Breast epithelium (tissue), 3 donors: ENCODE results near the gene SULT2B1.

Experiments used
- CTCF ChIP-seq, 3 donors: fragments of 450-650 bp; IDR thresholded peaks; one replicate each; pipeline ENCODE4 v1.5.1; 2016 to 2017; ENCODE audit warnings: antibody characterized with exemption in 3 of 3, mild to moderate bottlenecking in 3 of 3, moderate library complexity in 3 of 3
- POLR2A ChIP-seq: fragments of 450-650 bp; IDR thresholded peaks from one replicate; pipeline ENCODE4 v1.6.1; 2016; ENCODE audit warnings: antibody characterized with exemption, mild to moderate bottlenecking, moderate library complexity
- POLR2AphosphoS5 ChIP-seq, 3 donors: sonication (generic); formaldehyde crosslinking; IDR thresholded peaks; one replicate each; pipeline ENCODE4 v1.6.1; 2017; ENCODE audit warnings: antibody characterized with exemption in 3 of 3

DNA sequence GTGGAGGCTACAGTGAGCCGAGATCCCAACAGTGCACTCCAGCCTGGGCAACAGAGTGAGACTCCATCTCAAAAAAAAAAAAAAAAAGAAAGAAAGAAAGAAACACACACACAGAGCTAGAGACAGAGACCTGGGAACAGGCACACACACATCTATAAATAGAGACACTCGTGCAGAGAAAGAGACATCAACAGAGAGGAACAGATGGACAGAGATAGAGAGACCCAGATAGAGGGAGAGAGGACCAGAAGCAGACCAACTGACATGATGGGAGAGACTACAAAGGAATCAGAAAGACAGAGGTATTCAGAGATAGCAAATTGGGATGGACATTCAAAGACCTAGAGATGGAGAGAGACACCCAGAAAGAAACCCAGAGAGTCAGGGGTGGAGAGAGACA, 96.2 kb downstream of the SULT2B1 start:
- TF ChIP-seq POLR2AphosphoS5 (IDR thresholded peaks at IDR 0.05) (no peak), CTCF (IDR thresholded peaks at IDR 0.05) (no peak), POLR2A (no peak)
